Measurements from ENCODE around the gene AUH. TPM values are rescaled to one million over a fixed set of nuclear protein-coding genes. Genes with fewer than 3 reads are reported as not detected.
"Not testable (repeated sequence)": the region's sequence is repeated elsewhere in the genome, so short reads cannot be mapped to it uniquely, and the experiment has no call there.

The AUH gene
- total RNA-seq, 1 donor from 2014 or later: 11.2 TPM

- DNase-seq (ENCODE audit: low read depth): no peak
These were observed 17.7 kb upstream of the AUH start for GRCh38 chr9:91379426-91379825.

GRCh38 chr9:91378695-91379127, 17.0 kb upstream of the AUH start:
- no peak for DNase-seq (ENCODE audit: low read depth)

GRCh38 chr9:91378054-91378453, 16.3 kb upstream of the AUH start:
- DNase-seq (ENCODE audit: low read depth): not testable (repeated sequence)

GRCh38 chr9:91376239-91376638, 14.5 kb upstream of the AUH start:
- DNase-seq (ENCODE audit: low read depth): no peak

- no peak for DNase-seq (ENCODE audit: low read depth)
These were observed 13.2 kb upstream of the AUH start for GRCh38 chr9:91374939-91375338.

GRCh38 chr9:91371894-91372293, 10.2 kb upstream of the AUH start:
- DNase-seq (ENCODE audit: low read depth): no peak

- DNase-seq (ENCODE audit: low read depth): not testable (repeated sequence)
These were observed 8.3 kb upstream of the AUH start for GRCh38 chr9:91370006-91370405.

GRCh38 chr9:91364702-91365101, 3.0 kb upstream of the AUH start:
- DNase-seq (ENCODE audit: low read depth): no peak

GRCh38 chr9:91364005-91364404, 2.3 kb upstream of the AUH start:
- DNase-seq (ENCODE audit: low read depth): no peak

- DNase-seq (ENCODE audit: low read depth): no peak
These were observed 413 bp upstream of the AUH start for GRCh38 chr9:91362051-91362611.

GRCh38 chr9:91360551-91361290, 997 bp downstream of the AUH start:
- DNase-seq (ENCODE audit: low read depth): peak; percentile 13

- no peak for DNase-seq (ENCODE audit: low read depth)
These were observed 1.8 kb downstream of the AUH start for GRCh38 chr9:91359734-91360470.

GRCh38 chr9:91359083-91359482, 2.6 kb downstream of the AUH start:
- no peak for DNase-seq (ENCODE audit: low read depth)

GRCh38 chr9:91354881-91355280, 6.8 kb downstream of the AUH start:
- DNase-seq (ENCODE audit: low read depth): no peak

- no peak for DNase-seq (ENCODE audit: low read depth)
These were observed 12.6 kb downstream of the AUH start for GRCh38 chr9:91349115-91349555.

- DNase-seq (ENCODE audit: low read depth): no peak
These were observed 13.4 kb downstream of the AUH start for GRCh38 chr9:91348191-91348807.

GRCh38 chr9:91347377-91347776, 14.3 kb downstream of the AUH start:
- DNase-seq (ENCODE audit: low read depth): no peak

- DNase-seq (ENCODE audit: low read depth): no peak
These were observed 15.1 kb downstream of the AUH start for GRCh38 chr9:91346644-91347043.

- no peak for DNase-seq (ENCODE audit: low read depth)
These were observed 15.7 kb downstream of the AUH start for GRCh38 chr9:91345978-91346377.

GRCh38 chr9:91342575-91342974, 19.1 kb downstream of the AUH start:
- DNase-seq (ENCODE audit: low read depth): no peak

GRCh38 chr9:91341749-91342148, 20.0 kb downstream of the AUH start:
- no peak for DNase-seq (ENCODE audit: low read depth)

- DNase-seq (ENCODE audit: low read depth): peak; percentile 49
These were observed 20.4 kb downstream of the AUH start for GRCh38 chr9:91341258-91341746.
